Fibroblast of the aortic adventitia (primary cell): ENCODE results near the gene PAQR3. TPM values are rescaled to one million over a fixed set of nuclear protein-coding genes. Genes with fewer than 3 reads are reported as not detected.

Experiments used
- DNase-seq: peaks from one replicate; pipeline ENCODE4 v3.0.0-alpha.2; 2010; ENCODE audit warnings: low read depth
- H3K4me3 ChIP-seq: 2 replicates; pipeline ENCODE4 v1.5.1; 2011; ENCODE audit warnings: low read depth, mild to moderate bottlenecking, control low read depth, low read length, moderate library complexity
- small RNA-seq: library from RNA; depleted of rRNA; stranded (forward); fragments of <200 nt; gene quantifications from one replicate; pipeline ENCODE3, GENCODE V24; 2012
- total RNA-seq: library from RNA; depleted of rRNA; stranded (reverse); fragments of >200 nt; gene quantifications from 2 replicates; pipeline ENCODE4 v1.2.3, GENCODE V29; 2012; ENCODE audit warnings: low replicate concordance
- TF ChIP-seq, protein P1 (sequence below): IDR thresholded peaks from 2 replicates; pipeline ENCODE4 v1.5.1; 2011; ENCODE audit warnings: mild to moderate bottlenecking, low read length, control low read depth, inconsistent platforms; ENCODE audit not compliant: insufficient read depth

PAQR3 gene
- total RNA-seq, 1 donor: 15.8 TPM

- H3K4me3 ChIP-seq: no peak overlapping the region
- no peak for DNase-seq
- TF ChIP-seq, protein P1, sequence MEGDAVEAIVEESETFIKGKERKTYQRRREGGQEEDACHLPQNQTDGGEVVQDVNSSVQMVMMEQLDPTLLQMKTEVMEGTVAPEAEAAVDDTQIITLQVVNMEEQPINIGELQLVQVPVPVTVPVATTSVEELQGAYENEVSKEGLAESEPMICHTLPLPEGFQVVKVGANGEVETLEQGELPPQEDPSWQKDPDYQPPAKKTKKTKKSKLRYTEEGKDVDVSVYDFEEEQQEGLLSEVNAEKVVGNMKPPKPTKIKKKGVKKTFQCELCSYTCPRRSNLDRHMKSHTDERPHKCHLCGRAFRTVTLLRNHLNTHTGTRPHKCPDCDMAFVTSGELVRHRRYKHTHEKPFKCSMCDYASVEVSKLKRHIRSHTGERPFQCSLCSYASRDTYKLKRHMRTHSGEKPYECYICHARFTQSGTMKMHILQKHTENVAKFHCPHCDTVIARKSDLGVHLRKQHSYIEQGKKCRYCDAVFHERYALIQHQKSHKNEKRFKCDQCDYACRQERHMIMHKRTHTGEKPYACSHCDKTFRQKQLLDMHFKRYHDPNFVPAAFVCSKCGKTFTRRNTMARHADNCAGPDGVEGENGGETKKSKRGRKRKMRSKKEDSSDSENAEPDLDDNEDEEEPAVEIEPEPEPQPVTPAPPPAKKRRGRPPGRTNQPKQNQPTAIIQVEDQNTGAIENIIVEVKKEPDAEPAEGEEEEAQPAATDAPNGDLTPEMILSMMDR: no peak
Measured at GRCh38 chr4:78863991-78864390, 75.2 kb downstream of the PAQR3 start.

- TF ChIP-seq, protein P1: no peak
- no peak for DNase-seq
- H3K4me3 ChIP-seq: no peak overlapping the region
Measured at GRCh38 chr4:78863254-78863869, 75.9 kb downstream of the PAQR3 start.

DNA sequence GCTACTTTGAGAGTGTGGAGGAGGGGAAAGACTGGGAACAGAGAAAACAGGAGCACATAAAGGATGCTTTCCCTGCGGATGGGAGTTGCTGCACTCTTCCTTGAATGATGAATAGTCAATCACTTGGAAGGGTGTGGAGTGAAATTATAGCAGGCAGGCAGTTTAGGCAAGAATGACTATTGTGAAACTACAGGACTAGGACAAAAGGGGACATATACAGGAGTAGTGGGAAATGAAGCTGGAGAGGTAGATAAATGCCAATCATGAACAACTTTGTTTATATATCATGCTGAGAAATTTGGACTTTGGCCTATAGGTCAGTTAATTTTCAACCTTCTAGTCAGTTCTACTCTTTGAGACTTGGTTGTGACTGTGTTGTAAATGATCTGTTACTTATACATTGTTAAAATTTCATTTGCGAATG, 76.9 kb downstream of the PAQR3 start:
- TF ChIP-seq, protein P1: no peak
- H3K4me3 ChIP-seq: no peak overlapping the region
- no peak for DNase-seq

Small RNA genes lying within 50 kb of the gene (small RNA-seq; reads per million reads assigned to genes)
- gene RN7SL127P: not detected

Other genes with a start within 250 kb of the PAQR3 start
- gene BMP2K, start 163.1 kb downstream of the PAQR3 start, total RNA-seq: 28.4 and 85.1 TPM in 2 replicates